CD14-positive monocyte (primary cell): ENCODE data around the gene ANXA4. TPM values are rescaled to one million over a fixed set of nuclear protein-coding genes. Genes with fewer than 3 reads are reported as not detected.

ENCODE experiments used
- DNase-seq, 3 donors: peaks; one replicate each; pipeline ENCODE4 v3.0.0-alpha.2; 2011 to 2022
- H2AFZ ChIP-seq: 2 replicates; pipeline ENCODE4 v1.6.0; 2012; ENCODE audit warnings: mild to moderate bottlenecking, low read depth, low read length, inconsistent platforms; ENCODE audit not compliant: insufficient read depth, poor library complexity, severe bottlenecking
- H3K27ac ChIP-seq, 2 donors: 1 replicate in 1 of 2; 2 replicates in 1 of 2; pipeline ENCODE4 v1.5.1; 2012 to 2013; ENCODE audit warnings: low read length in 2 of 2, control low read depth in 1 of 2, inconsistent platforms in 1 of 2, low read depth in 1 of 2, mild to moderate bottlenecking in 1 of 2
- H3K27me3 ChIP-seq, 2 donors: one replicate each; pipeline versions ENCODE4 v1.6.0 to v1.6.1; 2011 to 2013; ENCODE audit warnings: low read length in 2 of 2; ENCODE audit not compliant: control insufficient read depth in 2 of 2, insufficient read depth in 2 of 2
- H3K36me3 ChIP-seq, 2 donors: replicated peaks in 1 of 2; 1 replicate in 1 of 2; 2 replicates in 1 of 2; pipeline versions ENCODE4 v1.5.1 to v1.6.1; 2012 to 2013; ENCODE audit warnings: low read length in 2 of 2, control low read depth in 1 of 2, inconsistent platforms in 1 of 2, mild to moderate bottlenecking in 1 of 2; ENCODE audit not compliant: insufficient read depth in 2 of 2, control insufficient read depth in 1 of 2
- H3K4me1 ChIP-seq, 2 donors: 1 replicate in 1 of 2; 2 replicates in 1 of 2; pipeline versions ENCODE4 v1.5.1 to v1.6.1; 2012 to 2013; ENCODE audit warnings: low read length in 2 of 2, control low read depth in 1 of 2, inconsistent platforms in 1 of 2, mild to moderate bottlenecking in 1 of 2, moderate library complexity in 1 of 2; ENCODE audit not compliant: insufficient read depth in 2 of 2, control insufficient read depth in 1 of 2
- H3K4me2 ChIP-seq: replicated peaks from 2 replicates; pipeline ENCODE3; 2012; ENCODE audit warnings: low read length, moderate library complexity, mild to moderate bottlenecking; ENCODE audit not compliant: poor library complexity, severe bottlenecking; ENCODE audit errors: extremely low read depth
- H3K4me3 ChIP-seq, 3 experiments: fragments of 200-600 bp in 1 of 3; sonication (generic) in 1 of 3; replicated peaks in 1 of 3; 1 replicate in 2 of 3; 2 replicates in 1 of 3; pipeline ENCODE4 v1.5.1; 2011 to 2013; ENCODE audit warnings: low read length in 3 of 3, mild to moderate bottlenecking in 3 of 3, control low read depth in 2 of 3, low read depth in 2 of 3, inconsistent platforms in 1 of 3, moderate library complexity in 1 of 3
- H3K79me2 ChIP-seq: 2 replicates; pipeline ENCODE4 v1.6.0; 2012; ENCODE audit warnings: mild to moderate bottlenecking, control low read depth, inconsistent platforms, low read length, moderate library complexity; ENCODE audit not compliant: insufficient read depth
- H3K9ac ChIP-seq: 2 replicates; pipeline ENCODE4 v1.6.0; 2017; ENCODE audit warnings: low read length, mild to moderate bottlenecking; ENCODE audit not compliant: insufficient read depth, poor library complexity, severe bottlenecking
- H3K9me3 ChIP-seq, 2 donors: replicated peaks in 1 of 2; 1 replicate in 1 of 2; 2 replicates in 1 of 2; pipeline versions ENCODE4 v1.5.1 to v1.6.1; 2012 to 2013; ENCODE audit warnings: low read length in 2 of 2, control low read depth in 1 of 2; ENCODE audit not compliant: control insufficient read depth in 1 of 2, insufficient read depth in 1 of 2
- H4K20me1 ChIP-seq: 2 replicates; pipeline ENCODE4 v1.6.0; 2012; ENCODE audit warnings: mild to moderate bottlenecking, low read length, control low read depth, moderate library complexity; ENCODE audit not compliant: insufficient read depth
- H3K27ac Mint-ChIP-seq, 7 donors: one replicate each; pipeline ENCODE4 v1.8.0; 2020; ENCODE audit warnings: mild to moderate bottlenecking in 7 of 7, mixed read lengths in 7 of 7, moderate library complexity in 6 of 7, inconsistent platforms in 2 of 7
- H3K27me3 Mint-ChIP-seq, 3 donors: one replicate each; pipeline ENCODE4 v1.8.0; 2021 to 2022; ENCODE audit warnings: low read depth in 3 of 3, mild to moderate bottlenecking in 3 of 3, mixed read lengths in 3 of 3, moderate library complexity in 3 of 3, inconsistent platforms in 1 of 3
- H3K36me3 Mint-ChIP-seq, 2 donors: one replicate each; pipeline ENCODE4 v1.8.0; 2020; ENCODE audit warnings: mixed read lengths in 2 of 2, inconsistent platforms in 1 of 2, mild to moderate bottlenecking in 1 of 2
- H3K4me1 Mint-ChIP-seq: one replicate; pipeline ENCODE4 v1.8.0; 2020; ENCODE audit warnings: mild to moderate bottlenecking, mixed read lengths
- H3K4me3 Mint-ChIP-seq, 2 donors: one replicate each; pipeline ENCODE4 v1.8.0; 2020; ENCODE audit warnings: mild to moderate bottlenecking in 2 of 2, mixed read lengths in 2 of 2, moderate library complexity in 1 of 2
- H3K9me3 Mint-ChIP-seq, 7 donors: one replicate each; pipeline ENCODE4 v1.8.0; 2020 to 2022; ENCODE audit warnings: mixed read lengths in 7 of 7, mild to moderate bottlenecking in 6 of 7, moderate library complexity in 6 of 7, inconsistent platforms in 2 of 7
- WGBS: methylation state at CpG from one replicate; pipeline ENCODE4 v1.1.5; 2013; ENCODE audit warnings: missing lambda C conversion rate; ENCODE audit not compliant: insufficient coverage; 5-methylcytosine and 5-hydroxymethylcytosine counted together
- intact Hi-C, 2 donors: fragments of 100-400 bp; cut with micrococcal nuclease; formaldehyde crosslinking; loops; one replicate each; pipeline versions ENCODE4 v1.15.0 to v1.15.1; 2023
- polyA plus RNA-seq, 3 donors: library from polyadenylated mRNA; depleted of rRNA in 1 of 3; unstranded in 2 of 3; stranded (reverse) in 1 of 3; fragments of 300-500 nt in 2 of 3; fragments of >200 nt in 1 of 3; fragmentation: Illumina TruSeq in 2 of 3; gene quantifications; 1 replicate in 2 of 3; 2 replicates in 1 of 3; pipeline ENCODE4 v1.2.3, GENCODE V29; 2012 to 2021
- TF ChIP-seq, protein P1 (sequence below): fragments of 200-600 bp; IDR thresholded peaks from one replicate; pipeline ENCODE4 v1.8.0; 2022; ENCODE audit warnings: antibody characterized with exemption, mild to moderate bottlenecking

The ANXA4 gene
- polyA plus RNA-seq, 3 donors, result 30.0 to 95.7 (median 64.7) TPM

DNA sequence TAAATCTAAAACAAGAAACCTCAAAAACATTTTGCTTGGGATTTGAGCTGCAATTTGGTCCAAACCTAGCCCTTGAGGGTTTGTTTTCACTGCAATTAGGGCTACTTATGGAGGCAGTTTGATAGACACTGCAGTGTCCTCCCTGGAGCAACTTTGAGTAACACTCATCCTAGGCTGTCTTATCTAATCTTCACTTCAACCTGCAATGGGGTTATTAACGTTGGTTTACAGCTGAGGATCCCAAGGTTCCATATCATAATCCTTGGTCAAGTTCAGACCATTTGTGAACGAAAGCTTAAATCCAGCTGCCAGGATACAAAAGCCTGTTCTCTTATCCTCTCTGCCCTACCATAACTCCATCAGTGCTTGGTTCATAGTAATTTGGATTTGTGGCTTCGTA is 2.5 kb downstream of the ANXA4 start:
- no peaks in the 10 kb centered on the region for H3K9me3 ChIP-seq
- H3K9me3 Mint-ChIP-seq, result peaks cover 0 to 3% (median 0%) of the 10 kb centered on the region in 7 donors
- peaks cover 0 to 6% of the 10 kb centered on the region in 2 donors for H3K36me3 ChIP-seq
- H3K27ac ChIP-seq, result no peak overlapping the region
- no peak overlapping the region for H3K9ac ChIP-seq
- H3K4me3 Mint-ChIP-seq, result no peak overlapping the region
- no peak overlapping the region for H3K4me2 ChIP-seq
- H3K4me1 ChIP-seq, result peaks cover 21 to 34% of the 10 kb centered on the region in 2 donors
- no peaks in the 10 kb centered on the region for H3K27me3 Mint-ChIP-seq
- TF ChIP-seq, protein P1, sequence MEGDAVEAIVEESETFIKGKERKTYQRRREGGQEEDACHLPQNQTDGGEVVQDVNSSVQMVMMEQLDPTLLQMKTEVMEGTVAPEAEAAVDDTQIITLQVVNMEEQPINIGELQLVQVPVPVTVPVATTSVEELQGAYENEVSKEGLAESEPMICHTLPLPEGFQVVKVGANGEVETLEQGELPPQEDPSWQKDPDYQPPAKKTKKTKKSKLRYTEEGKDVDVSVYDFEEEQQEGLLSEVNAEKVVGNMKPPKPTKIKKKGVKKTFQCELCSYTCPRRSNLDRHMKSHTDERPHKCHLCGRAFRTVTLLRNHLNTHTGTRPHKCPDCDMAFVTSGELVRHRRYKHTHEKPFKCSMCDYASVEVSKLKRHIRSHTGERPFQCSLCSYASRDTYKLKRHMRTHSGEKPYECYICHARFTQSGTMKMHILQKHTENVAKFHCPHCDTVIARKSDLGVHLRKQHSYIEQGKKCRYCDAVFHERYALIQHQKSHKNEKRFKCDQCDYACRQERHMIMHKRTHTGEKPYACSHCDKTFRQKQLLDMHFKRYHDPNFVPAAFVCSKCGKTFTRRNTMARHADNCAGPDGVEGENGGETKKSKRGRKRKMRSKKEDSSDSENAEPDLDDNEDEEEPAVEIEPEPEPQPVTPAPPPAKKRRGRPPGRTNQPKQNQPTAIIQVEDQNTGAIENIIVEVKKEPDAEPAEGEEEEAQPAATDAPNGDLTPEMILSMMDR, result no peak
- intact Hi-C loops, result loop anchor here (5.0 to 10.0 kb wide), 2 partner anchors 33 to 50 kb away; no protein-coding TSS in a partner anchor
- H3K36me3 Mint-ChIP-seq, result peaks cover 18 to 22% of the 10 kb centered on the region in 2 donors
- peaks cover 14% of the 10 kb centered on the region for H4K20me1 ChIP-seq
- H3K27ac Mint-ChIP-seq, result no peak overlapping the region
- WGBS, result no CpG with 5 or more reads among the region's 3 CpGs
- DNase-seq, result no peak
- H3K4me3 ChIP-seq, result no peak overlapping the region
- H3K27me3 ChIP-seq, result no peaks in the 10 kb centered on the region
- H3K4me1 Mint-ChIP-seq, result peaks cover 52% of the 10 kb centered on the region
- no peak overlapping the region for H2AFZ ChIP-seq
- peaks cover 71% of the 10 kb centered on the region for H3K79me2 ChIP-seq

DNA sequence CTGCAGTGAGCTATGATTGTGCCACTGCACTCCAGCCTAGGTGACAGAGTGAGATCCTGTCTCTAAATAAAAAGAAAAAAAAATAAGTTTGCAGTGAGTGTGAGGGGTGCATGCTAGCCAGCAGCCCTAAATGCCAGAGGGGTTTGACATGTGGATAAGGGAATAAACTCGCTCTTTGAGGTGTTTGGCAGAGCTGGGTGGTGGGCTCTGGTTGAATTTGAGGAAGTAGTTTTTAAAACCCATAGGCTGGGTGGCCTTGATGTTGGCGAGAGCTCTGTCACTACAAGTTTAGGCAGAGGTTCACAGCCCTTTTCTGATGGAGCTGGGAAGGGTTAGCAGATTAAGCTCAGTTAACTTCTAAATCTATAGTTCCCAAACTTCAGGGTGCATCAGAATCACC is 3.1 kb downstream of the ANXA4 start:
- peaks cover 56% of the 10 kb centered on the region for H3K4me1 Mint-ChIP-seq
- Histone ChIP-seq H3K79me2 (peaks cover 77% of the 10 kb centered on the region), H3K9ac (no peak overlapping the region), H3K27me3 (no peaks in the 10 kb centered on the region), H4K20me1 (peaks cover 14% of the 10 kb centered on the region), H3K4me2 (no peak overlapping the region), H2AFZ (no peak overlapping the region), H3K4me3 (no peak overlapping the region), H3K27ac (no peak overlapping the region), H3K36me3 (peaks cover 0 to 6% of the 10 kb centered on the region in 2 donors), H3K4me1 (peaks cover 21 to 34% of the 10 kb centered on the region in 2 donors), H3K9me3 (no peaks in the 10 kb centered on the region)
- no peaks in the 10 kb centered on the region for H3K27me3 Mint-ChIP-seq
- peaks cover 22 to 23% of the 10 kb centered on the region in 2 donors for H3K36me3 Mint-ChIP-seq
- no peak for DNase-seq
- peaks cover 0 to 3% (median 0%) of the 10 kb centered on the region in 7 donors for H3K9me3 Mint-ChIP-seq
- 100% methylated on average over 1 of the region's 2 CpGs for WGBS
- TF ChIP-seq, protein P1, result no peak
- H3K27ac Mint-ChIP-seq, result peak overlapping the region in 2 of 7 donors; percentile 2 to 54
- peak overlapping the region in 1 of 2 donors; percentile 15 for H3K4me3 Mint-ChIP-seq
- intact Hi-C loops, result loop anchor here in 1 of 2 donors (10.0 kb wide), 1 partner anchor 50 kb away; no protein-coding TSS in a partner anchor
